D721Med (cell line): ENCODE results near the gene ATAD2B.
A peak's percentile ranks its signal among the peaks of the same experiment; 100 is the strongest.
"Not testable (repeated sequence)": the region's sequence is repeated elsewhere in the genome, so short reads cannot be mapped to it uniquely, and the experiment has no call there.

Experiments used
- DNase-seq: peaks from one replicate; pipeline ENCODE4 v3.0.0; 2011; ENCODE audit warnings: low spot score; ENCODE audit not compliant: insufficient read length
- FAIRE-seq: peaks from 2 replicates; lab custom pipeline; 2011; peaks lifted over from hg19 to GRCh38; lab: Jason Lieb, UNC
- TF ChIP-seq, protein P1 (sequence below): IDR thresholded peaks from 2 replicates; pipeline ENCODE4 v1.5.1; 2012; ENCODE audit warnings: mild to moderate bottlenecking, control low read depth; ENCODE audit not compliant: insufficient read depth; ENCODE audit errors: missing control alignments

ATAD2B gene

GRCh38 chr2:23926750-23927571 is at the start of gene ATAD2B:
Gene ATAD2B, minus strand, starts transcription at chr2:23927123. Its CDS starts 353 bp downstream, at chr2:23926770.
- TF ChIP-seq, protein P1, sequence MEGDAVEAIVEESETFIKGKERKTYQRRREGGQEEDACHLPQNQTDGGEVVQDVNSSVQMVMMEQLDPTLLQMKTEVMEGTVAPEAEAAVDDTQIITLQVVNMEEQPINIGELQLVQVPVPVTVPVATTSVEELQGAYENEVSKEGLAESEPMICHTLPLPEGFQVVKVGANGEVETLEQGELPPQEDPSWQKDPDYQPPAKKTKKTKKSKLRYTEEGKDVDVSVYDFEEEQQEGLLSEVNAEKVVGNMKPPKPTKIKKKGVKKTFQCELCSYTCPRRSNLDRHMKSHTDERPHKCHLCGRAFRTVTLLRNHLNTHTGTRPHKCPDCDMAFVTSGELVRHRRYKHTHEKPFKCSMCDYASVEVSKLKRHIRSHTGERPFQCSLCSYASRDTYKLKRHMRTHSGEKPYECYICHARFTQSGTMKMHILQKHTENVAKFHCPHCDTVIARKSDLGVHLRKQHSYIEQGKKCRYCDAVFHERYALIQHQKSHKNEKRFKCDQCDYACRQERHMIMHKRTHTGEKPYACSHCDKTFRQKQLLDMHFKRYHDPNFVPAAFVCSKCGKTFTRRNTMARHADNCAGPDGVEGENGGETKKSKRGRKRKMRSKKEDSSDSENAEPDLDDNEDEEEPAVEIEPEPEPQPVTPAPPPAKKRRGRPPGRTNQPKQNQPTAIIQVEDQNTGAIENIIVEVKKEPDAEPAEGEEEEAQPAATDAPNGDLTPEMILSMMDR, result peak; percentile 78
- FAIRE-seq (no peak), DNase-seq (peak; percentile 70)

DNA sequence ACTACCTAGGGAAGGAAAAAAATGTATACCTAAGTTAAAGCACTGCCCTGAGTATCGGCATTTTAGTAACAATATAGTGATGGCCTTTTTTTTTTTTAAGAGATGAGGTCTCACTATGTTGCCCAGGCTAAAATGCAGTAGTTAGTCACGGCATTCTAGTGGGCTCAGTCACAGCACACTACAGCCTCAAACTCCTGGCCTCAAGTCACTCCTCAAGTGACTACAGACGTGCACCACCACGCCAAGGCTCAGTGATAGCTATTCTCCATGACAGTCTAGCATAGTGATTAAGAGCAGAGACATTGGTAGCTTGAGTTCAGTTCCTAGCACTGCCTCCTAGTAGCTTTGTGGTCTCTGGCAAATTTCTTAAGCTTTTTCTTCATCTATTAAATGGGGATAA is 40.9 kb upstream of the ATAD2B start:
- TF ChIP-seq, protein P1, result no peak
- FAIRE-seq (no peak), DNase-seq (no peak)

- TF ChIP-seq, protein P1, result no peak
- DNase-seq, result no peak
- no peak for FAIRE-seq
Observed at GRCh38 chr2:23954325-23955014, 27.5 kb upstream of the ATAD2B start.

DNA sequence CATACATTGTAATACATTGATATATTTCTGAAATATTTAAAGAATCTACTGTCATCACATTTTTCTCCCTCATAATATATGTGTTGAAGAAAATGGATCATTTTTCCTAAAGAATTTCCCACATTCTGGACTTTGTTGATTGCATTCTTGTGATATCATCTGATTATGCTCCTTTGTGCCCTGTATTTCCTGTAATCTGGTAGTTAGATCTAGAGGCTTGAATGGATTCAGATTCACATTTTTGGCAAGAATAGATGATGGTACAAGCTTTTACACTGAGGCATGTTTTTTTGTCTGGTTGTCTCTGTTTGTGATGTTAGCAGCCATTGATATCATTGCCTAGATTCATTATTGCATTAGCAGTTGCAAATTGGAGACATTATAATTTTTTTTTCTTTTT is 26.7 kb upstream of the ATAD2B start:
- FAIRE-seq (no peak), DNase-seq (no peak)
- TF ChIP-seq, protein P1, result no peak

GRCh38 chr2:23952558-23952957 is 25.6 kb upstream of the ATAD2B start:
- DNase-seq, FAIRE-seq: not testable (repeated sequence)

- TF ChIP-seq, protein P1, result no peak
- DNase-seq (no peak), FAIRE-seq (no peak)
Observed at GRCh38 chr2:23947350-23947749, 20.4 kb upstream of the ATAD2B start.

- TF ChIP-seq, protein P1, result no peak
- no peak for DNase-seq
- no peak for FAIRE-seq
Observed at GRCh38 chr2:23944976-23945375, 18.1 kb upstream of the ATAD2B start.
